NCI-H510A treated with DMSO at 0.1 percent for 48 hours (cell line): Measurements from ENCODE around the gene COL11A2.
A peak's percentile ranks its signal among the peaks of the same experiment; 100 is the strongest.
"Not testable (repeated sequence)": the region's sequence is repeated elsewhere in the genome, so short reads cannot be mapped to it uniquely, and the experiment has no call there.

ENCODE experiments used
- DNase-seq: peaks from one replicate; lab custom pipeline; 2025; lab: John Stamatoyannopoulos, UW

Gene COL11A2

DNA sequence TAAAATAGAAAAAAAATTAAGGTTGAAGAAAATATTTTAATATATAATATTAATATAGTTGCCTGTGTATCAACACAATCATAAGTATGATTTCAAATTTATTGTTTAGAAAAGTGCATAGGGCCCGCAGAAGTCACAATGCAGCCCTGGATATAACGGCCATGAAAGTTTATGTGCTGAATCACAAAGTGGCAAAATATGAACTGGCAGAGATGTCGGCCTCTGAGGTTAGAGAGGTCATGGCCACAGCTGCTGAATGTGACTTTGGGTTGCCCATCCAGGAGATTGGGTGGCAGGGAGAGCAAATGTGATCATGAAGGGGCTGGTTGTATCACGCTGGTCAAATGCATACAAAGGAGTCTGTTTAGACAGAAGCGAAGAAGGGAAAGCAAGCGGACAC, 35.7 kb downstream of the COL11A2 start:
- DNase-seq = no peak

DNA sequence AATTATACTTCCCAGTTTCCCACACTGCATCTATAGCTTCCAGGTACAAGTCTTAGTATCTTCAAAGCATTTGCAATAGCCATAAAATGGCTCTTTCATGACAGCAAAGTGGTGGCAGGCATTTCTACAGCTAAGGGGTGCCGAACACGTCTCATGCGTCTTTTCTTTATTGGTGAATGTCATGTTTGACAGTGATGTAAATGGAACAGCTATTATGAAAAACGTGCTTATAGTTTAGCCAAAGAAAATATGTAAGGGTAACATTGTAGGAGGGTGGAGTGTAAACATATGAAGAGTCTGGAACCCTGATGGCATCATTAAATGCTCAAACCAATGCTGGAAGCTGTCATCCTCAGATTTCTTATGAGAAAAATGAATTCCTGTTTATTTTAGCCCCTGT, 37.9 kb downstream of the COL11A2 start:
- DNase-seq = no peak

DNA sequence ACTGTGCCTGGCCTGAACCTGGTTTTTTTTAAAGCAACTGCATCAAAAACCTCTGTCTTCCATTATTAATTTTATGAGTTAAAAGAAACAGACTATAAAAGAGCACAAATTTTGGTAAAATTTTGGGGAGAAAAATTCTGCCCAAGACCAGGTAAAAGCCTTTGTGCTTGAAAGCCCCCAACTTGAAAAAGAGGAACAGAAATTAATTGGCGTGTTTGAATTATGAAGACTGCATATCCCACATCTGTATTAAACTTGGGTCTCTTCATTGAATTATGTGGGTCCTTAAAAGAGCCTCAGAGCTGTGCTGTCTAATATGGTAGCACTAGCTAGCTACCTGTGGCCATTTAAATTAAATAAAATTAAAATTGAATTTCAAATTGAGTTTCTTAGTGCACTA, 41.2 kb downstream of the COL11A2 start:
- DNase-seq = no peak

DNA sequence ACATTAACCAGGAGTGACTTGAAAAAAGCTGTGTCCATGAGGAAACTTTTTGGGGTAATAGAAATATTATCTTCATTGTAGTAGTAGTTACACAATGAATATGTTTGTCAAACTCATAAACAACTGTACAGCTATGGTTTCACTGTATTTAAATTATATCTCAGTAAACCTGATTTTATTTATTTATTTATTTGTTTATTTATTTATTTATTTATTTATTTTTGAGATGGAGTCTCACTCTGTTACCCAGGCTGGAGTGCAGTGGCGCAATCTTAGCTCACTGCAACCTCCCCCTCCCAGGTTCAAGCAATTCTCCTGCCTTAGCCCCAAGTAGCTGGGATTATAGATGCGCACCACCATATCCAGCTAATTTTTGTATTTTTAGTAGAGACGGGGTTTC, 41.7 kb downstream of the COL11A2 start:
- not testable (repeated sequence) for DNase-seq

DNA sequence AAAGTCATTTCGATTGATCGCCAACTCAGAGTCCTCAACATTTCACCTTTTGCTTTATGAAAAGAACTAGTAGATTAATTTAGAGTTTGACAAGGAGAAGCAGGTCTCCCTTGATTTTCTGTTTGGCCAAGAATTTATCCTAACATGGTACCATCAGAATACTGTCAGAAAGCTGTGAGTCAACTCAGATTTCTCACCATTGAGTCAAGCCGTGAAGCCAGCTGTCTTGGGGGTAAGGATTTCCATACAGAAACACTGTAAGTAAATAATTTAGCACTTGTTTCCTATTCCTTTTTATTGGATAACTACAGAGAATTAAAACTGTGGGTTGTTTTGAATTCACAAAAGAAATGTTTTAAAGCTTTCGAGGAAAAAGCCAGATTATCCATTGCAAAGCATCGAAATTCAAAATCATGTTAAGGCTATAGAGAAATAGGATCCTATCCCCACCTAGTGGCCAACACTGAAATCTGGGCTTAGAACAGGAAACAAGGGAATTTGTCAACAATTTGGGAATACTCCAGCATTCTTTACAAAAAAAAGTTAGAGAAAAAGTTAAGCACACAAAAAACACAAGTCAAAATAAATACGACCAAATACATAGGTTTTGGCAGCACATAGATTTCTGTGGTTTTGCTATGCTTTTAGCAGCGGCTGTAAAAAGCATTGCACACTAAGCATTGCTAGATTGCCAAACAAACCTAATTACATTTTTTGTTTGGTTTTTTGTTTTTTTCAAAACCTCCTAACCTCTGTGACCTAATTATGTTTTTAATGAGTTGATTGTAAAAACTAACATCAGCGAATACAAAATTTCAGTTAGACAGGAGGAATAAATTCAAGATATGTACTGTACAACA, 44.2 kb downstream of the COL11A2 start:
- peak; percentile 33 for DNase-seq

DNA sequence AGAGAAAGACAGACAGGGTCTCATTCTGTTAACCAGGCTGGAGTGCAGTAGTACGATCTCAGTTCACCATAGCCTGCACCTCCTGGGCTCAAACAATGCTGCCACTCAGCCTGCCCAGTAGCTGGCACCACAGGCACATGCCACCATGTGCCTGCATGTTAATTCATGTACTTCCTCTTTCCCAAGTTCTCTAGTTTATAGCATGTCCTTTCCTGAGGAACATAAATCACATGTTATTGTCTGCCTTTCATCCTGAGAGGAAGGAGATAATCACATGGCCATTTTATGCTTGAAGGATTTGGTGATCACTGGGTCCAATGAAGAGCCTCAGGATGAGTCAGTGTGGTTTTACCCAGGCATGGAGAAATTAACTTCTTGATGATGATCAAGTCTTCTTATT, 47.9 kb downstream of the COL11A2 start:
- no peak for DNase-seq

DNA sequence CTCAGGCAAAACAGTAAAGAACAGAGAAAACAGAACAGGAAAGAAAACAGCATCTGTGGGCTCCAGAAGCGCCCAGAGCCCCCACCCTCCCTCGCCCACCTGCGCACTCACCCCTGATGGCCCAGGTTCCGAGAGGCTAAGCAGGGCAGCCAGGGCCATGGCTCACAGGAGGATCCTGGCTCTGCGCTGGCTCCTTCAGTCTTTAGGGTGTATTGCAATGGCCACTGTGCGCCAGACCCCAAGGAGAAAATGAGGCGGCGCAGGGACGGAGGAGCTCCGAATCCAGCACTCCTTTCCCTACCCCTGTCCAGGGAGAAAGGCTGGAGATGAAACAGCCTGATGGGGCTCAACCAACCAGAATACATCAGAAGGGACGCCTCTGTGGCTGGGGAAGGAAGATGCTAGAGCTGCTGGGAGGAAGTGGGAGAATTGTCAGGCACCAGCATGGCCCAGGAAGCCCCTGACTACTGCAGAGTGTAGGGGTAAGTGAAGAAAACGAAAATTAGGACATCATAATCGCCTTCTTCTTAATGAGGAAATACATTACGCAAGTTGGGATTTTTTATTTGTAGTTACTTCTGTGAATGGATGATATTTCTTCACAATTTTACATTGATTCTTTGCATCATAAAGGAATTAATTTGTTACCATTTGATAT, 49.0 kb downstream of the COL11A2 start:
- no peak for DNase-seq

DNA sequence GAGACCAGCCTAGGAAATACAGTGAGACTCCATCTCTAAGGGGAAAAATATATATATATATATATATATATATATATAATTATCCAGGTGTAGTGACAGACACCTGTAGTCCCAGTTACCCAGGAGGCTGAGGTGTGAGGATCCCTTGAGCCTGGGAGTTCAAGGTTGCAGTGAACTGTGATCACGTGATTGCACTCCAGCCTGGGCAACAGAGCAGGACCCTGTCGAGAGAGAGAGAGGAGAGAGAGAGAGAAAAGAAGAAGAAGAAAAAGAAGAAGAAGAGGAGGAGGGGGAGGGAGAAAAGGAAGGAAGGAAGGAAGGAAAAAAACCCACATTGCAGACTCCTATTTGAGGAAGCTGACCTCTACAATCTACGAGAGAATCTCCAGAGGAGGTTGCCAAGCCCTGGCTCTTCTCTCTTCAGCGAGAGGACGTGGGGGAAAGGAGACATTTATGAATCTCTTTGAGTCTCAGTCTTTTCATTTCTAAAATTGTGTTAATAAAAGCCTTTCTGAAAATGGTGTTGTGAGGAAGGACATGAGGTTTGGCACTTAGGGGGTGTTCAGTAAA, 49.7 kb downstream of the COL11A2 start:
- DNase-seq = no peak

DNA sequence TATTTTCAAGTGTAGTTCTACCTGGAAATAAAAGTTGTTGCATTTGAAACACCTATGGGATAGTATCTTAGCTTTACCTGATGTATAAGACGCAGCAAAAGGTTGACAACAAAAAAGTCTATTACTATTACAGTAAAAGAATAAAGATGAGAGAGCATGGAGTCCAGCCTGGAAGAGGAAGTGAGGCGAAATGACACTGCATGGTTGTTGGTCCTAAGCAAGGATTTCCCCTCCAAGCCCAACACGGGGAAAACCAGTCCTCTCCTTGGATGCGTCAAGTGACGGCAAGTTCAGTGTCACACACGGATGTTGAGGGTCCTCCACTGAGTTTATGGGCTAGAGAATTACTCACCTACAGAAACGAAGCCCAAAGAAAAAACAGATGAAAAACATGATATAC, 51.7 kb downstream of the COL11A2 start:
- DNase-seq = no peak

DNA sequence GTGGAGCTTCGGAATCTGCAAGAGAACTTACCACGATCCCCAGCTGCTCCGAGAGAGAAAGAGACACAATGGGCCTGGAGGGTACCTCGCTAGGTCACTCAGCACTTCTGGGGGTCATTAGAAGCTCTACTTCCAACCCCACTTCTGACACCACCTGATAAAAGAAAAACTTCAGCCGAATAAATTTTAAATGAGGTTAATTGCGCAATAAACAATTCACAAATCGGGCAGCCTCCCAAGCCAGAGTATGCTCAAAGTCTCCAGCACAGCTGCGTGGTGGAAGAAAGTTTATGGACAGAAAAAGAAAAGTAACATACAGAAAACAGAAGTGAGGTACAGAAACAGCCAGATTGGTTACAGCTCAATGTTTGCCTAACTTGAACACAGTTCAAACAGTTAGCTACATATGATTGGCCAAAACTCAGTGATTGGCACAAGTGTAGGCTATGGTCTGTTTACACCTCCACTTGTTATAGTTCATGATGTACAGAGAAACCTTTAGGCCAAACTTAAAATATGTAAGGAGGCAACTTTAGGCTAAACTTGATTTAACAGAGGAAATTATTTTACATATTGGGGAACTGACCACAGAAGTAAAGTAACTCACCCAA, 52.6 kb downstream of the COL11A2 start:
- DNase-seq = no peak

DNA sequence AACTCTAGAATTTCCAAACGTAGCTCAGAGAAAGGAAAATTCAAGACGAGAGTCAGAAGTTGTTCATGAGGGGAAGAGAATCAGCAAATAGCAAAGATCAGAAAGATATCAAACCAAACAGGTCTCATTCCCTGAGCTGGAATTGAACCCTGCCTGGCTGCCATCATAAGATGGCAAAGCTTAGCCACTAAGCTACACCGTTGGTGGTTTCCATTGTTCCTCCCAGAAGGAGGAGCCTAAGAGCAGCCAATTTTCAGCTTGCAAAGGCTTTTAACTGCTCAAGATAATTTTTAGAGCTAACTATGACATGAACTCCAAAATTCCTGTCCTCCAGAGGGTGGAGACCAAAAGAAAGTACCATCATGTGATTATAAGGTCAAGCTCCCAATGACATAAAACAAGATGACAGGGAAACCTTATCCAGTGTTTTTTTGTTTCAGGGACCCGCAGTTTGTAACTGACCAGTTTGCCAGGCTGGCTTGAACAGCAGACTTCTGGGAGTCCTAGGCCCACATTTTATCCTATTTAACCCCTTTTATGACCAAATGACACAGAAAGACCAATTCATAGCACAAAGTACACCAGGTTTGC, 55.9 kb downstream of the COL11A2 start:
- no peak for DNase-seq

DNA sequence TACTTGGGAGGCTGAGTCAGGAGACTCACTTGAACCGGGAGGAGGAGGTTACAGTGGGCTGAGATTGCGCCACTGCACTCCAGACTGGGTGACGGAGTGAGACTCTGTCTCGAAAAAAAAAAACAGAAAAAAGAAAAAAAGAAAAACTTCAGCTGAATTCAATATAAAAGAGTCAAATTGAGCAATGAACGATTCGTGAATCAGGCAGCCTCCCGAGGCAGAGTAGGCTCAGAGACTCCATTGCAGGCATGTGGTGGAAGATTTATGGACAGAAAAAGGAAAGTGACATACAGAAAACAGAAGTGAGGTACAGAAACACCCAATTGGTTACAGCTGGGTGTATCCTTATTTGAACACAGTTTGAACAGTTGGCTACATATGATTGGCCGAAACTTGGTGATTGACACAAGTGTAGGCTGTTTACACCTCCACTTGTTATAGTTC, 60.2 kb downstream of the COL11A2 start:
- DNase-seq = no peak

DNA sequence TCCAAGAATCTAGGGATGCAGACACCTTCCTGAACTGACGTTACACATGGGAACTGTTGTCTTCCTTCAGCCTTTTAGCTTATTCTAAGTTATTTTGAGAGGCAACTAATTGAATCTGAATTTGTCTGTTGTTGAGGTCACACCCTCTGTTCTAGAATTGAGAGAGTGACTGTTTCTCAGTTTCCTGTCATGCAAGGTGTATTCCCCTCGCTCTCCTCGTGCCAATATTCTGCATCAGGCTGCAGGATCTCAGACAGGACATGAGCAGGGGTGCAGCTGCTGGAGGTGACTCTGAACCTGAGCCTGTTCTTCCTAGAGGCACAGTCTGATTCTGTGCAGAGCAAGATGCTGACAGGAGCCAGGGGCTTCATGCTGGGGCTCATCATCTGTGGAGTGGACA, 63.9 kb downstream of the COL11A2 start:
- no peak for DNase-seq

DNA sequence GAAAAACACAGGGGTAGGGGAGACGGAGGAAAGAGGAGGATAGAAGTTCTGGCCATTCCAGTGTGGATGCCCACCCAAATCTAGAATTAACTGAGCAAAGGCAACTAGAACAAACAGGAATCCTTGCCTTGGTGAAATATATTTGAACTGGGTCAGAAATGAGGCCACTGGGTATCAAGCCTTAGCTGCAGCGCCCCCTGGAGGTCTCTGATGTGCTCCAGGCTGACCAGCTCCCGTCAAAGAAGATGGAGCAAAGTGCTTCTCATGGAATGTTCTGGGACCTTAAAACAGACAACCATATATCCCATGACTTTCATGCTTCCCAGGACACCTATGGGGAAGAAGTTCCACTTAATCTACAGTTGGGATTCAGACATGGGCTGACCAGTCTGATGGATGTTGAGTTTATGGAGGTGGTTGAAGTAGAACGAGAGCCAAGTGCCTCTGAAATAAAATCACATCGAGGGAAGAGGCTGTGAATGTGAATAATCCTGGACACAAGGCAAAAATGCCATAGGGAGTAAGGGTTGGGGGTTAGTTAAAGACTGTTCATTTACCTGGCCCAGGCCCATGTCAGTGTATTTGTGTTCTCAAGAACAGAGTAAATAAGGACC, 66.1 kb downstream of the COL11A2 start:
- DNase-seq = no peak

DNA sequence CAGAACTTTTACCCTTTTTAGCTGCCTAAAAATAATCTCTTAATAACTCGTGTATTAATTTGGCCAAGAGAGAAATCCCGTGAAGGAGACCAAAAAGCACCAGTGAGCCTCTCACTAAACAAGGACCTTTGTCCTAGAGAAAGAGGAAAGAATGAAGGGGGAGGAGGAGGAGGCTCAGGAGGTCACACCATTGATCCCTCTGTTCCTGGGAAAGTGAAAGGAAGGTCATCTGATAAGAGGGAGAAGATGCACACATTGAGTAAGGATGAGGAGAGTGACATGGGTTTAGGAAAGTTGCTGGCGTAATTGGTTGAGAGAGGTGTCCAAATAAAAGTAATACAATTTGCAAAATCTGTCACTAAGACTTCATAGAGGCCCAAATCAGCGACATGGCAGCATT, 67.3 kb downstream of the COL11A2 start:
- no peak for DNase-seq

DNA sequence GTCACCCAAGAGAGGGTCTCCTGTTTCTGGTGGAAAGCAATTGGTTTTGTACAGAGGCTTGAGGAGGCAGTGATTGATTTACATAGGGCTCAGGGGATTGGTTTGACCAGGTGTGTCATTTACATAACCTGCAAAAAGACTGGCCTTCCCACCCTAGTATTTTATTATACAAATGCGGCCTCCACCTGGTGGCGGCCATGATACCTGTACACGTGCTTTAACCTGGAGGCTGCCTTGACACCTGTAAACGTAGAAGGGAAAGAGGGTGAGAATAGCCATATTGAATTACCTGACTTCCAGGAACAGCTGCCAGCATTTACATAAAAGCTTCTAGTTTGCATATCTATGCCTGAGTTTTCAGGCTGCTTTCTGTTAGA, 67.8 kb downstream of the COL11A2 start:
- DNase-seq = no peak

DNA sequence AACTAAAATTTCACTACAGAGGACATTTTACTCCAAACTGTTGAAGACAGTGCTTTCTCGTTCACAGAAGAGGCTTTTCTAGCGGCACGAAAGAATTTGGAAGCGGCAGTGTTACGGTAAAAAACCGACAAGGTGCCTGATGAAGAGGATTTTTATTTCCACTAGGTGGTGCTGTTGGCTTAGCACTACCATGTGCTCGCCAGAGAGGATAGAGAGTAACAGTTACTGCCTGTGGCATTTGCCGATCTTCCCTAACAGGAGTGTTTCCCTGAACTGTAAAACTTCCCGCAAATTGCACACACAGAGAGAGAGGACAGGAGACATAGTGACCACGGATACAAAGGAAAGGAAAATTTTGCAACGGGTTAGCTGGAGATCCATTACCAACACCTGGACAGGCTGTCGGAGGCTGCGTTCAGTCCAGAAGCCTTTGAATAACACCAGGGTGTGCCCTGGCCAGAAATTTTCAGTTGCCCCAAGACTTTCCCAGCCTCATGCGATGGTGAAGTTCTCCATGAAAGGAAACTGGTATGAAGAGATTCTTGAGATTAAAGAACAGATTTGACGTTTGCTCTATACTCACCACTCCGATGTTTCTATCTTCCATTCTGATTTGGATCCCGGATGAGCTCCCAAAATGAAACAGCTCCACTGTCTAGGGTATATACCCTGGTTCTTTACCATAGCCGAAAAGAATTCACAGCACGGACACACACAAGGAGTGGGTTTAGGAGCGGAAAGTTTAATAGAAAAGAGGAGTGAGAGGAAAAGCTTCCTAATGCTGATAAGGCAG, 68.3 kb downstream of the COL11A2 start:
- peak; percentile 42 for DNase-seq

DNA sequence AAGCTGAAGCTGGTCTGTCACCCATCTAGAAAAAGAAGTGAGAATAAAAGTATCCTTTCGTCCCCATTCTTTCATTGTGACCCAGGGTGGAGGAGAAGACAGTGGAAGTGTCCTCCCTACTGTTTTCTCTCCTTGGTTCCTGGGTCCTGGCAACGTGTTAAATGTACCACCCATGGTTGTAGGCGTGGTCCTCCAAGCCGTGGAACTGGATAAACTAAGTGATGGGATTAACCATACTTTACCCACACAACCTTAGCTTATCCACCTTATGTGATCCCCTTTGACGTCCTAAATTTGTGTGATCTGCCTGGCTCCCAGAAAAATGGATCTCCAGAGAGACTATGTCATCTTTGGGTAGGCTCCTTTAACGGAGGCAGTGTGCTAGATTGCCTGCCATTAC, 69.1 kb downstream of the COL11A2 start:
- DNase-seq = no peak

DNA sequence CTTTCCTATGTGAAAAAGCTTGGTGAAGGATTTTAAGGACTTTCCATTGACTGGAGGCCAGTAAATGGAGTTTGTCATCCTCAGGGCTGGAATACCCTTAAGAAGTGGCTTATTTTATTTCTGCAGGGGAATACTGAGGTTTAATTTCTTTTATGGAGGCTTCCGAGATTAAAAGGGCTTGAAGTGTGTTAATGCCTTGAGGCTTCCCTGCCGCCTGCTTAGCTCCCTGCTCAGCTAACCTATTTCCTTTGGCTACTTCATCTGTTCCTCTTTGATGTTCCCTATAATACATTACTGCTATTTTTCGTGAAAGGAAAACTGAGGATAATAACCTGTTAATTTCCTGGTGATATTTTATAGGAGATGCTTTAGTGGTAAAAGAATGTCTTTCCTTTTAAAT, 72.3 kb downstream of the COL11A2 start:
- DNase-seq = no peak

DNA sequence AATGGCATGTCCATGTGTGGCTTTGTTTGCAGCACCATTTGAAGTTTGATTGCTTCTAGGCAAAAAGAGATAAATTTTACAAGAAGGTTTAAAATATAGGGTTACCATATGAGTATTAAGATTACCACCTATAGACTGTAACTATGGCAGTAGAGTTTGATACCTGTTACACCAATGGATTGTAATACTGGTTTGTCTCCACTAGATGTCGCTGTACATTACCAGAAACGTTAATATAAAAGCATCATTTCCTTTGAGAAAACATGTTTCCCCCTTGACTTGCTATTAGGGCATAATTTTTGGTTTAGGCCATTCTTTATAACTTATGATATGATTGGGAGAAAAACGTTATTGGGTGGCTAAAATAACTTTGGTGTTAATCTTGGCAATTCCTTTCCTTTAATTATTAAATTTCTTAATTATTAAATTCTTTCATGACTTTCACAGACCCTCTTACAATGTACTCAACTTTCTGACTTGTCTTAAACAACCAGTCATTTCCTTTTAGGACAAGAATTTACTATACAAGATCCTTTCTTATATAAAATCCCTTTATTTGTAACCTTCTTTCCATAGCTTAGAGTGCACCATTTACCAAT, 73.6 kb downstream of the COL11A2 start:
- DNase-seq = peak; percentile 83

DNA sequence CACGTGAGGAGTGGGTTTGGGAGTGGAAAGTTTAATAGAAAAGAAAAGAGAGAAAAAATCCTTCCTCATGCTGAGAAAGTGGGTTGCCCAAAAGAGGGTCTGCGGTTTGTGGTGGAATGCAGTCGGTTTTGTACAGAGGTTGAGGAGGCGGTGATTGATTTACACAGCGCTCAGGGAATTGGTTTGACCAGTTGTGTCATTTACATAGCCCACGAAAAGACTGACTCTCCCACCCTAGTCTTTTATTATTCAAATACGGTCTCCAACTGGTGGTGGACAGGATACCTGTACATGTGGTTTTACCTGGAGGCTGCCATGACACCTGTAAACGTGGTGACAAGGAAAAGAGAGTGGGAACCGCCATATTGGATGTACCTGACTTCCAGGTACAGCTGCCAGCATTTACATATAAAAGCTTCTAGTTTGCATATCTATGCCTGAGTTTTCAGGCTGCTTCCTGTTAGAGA, 74.4 kb downstream of the COL11A2 start:
- DNase-seq = no peak
